Hypothalamus (tissue), 51 donors: ENCODE results near the gene PCSK9.

ENCODE experiments used
- DNase-seq, 51 donors: peaks; one replicate each; lab custom pipeline; 2025; lab: John Stamatoyannopoulos, UW

Gene PCSK9

DNA sequence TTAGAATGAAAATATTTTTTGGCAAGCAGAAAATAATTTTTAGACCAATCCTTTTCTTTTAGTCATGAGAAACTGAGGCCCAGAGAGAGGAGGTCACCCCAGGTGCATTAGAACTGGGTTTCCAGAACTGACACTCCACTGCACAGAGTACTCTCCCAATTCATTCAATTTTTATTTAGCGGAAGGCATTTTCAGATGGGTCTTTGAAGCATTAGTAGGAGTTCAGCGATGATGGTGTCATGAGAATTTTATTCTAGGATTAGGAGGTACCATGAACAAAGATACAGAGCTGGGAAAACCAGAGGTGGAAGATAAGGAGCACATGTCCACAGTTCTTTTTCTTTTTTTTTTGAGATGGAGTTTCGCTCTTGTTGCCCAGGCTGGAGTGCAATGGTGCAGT, 2.3 kb downstream of the PCSK9 start:
- DNase-seq: no peak

GRCh38 chr1:55043011-55043410, 3.7 kb downstream of the PCSK9 start:
- DNase-seq: no peak

- DNase-seq: no peak
Observed at GRCh38 chr1:55043726-55044125, 4.4 kb downstream of the PCSK9 start.

- no peak for DNase-seq
Observed at GRCh38 chr1:55044617-55045397, 5.5 kb downstream of the PCSK9 start.

- no peak for DNase-seq
Observed at GRCh38 chr1:55045430-55045829, 6.1 kb downstream of the PCSK9 start.

DNA sequence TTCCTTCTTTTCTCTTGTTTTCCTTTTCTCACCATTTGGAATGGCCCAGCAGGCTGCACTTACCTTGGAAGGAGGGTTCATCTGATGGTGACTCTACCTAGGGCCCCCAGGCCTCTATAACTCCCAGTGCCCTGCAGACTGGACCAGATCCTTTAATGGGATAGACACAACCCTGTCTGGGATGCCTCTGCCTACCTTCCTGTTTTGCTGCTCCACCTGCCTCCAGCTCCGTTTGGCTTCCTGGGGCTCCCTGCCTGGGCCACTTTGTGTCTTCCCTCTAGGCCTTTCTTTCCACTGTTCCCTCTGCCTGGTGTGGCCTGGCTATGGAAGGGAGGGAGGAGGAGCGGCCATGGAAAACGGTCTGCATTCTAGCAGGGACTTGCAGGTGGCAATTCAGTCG, 7.5 kb downstream of the PCSK9 start:
- no peak for DNase-seq

DNA sequence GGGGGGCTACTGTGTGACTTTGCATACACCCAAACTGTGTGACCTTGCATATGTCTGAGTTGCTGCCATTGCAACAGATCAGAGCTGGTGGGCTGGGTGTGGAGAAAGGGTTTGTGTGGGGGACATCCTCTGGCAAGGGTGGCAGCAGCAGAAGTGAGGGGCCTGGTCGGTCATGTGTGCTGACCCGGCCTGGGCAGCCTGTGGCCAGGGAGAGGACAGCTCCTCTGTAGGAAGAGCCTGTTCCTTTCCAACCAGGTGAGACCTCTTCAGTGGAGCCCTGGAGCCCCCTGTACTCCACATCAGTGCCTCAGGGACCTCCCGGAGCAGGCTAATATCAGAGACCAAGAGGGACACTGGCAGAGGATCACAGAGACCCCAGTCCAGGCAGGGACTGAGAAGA, 8.3 kb downstream of the PCSK9 start:
- no peak for DNase-seq

DNA sequence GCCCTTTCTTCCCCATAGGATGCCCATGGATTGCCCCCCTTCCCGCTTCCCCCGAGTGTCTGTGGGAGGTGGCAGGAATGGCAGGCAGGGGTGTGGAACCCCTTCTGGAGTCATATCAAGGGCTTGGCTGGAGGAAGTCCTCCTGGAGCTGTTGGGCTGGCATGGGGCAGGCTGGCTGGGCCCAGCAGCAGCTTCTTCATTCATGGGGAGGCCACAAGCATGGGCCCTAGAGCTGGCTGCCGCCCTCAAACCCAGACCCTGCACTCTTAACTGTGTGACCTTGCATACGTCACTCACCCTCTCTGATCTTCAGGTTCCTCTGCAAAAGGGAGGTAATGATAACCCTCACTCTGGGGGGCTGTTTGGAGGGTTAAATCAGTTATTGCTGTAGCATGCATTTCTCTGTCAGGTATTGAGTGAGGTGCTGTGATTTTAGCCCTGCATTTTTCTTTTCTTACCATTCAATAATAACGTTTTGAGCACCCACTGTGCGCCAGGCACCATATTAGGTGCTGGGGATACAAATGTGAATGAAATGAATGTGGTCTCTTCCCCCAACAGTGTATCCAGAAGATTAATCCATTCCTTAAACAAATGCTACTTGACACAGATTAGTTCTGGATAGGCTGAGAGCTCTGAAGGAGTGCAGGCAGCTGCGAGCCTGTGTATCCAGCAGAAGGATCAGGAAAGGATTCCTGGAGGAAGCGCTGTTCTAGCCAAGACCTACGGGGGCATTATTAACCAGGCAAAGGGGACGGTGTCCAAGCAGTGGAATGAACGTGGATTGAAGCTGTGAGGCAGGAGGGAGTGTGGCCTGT, 9.3 kb downstream of the PCSK9 start:
- DNase-seq: no peak

- no peak for DNase-seq
Observed at GRCh38 chr1:55049271-55049913, 10.0 kb downstream of the PCSK9 start.

- DNase-seq: no peak
Observed at GRCh38 chr1:55049914-55050278, 10.5 kb downstream of the PCSK9 start.

DNA sequence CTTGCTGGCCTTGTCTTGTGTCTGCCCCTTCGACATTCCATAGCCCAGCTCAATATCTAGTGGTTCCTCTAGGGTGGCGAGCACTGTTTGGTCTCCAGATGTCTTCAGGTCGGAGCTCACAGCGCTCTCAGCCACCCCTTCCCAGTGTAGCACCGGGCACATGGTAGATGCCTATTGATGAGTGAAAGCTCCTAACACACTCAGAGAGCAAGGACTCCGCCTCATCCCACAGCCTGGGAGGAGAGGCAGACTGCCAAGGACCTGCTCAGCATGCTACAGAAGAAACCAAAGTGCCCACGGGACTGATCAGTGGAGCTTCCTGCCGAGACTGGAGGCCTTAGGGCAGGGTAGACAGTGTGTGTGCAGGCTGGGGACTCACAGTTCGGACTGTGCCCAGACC, 10.9 kb downstream of the PCSK9 start:
- peak in 7 of 51 donors; percentile 11 to 65 (median 24) for DNase-seq

DNA sequence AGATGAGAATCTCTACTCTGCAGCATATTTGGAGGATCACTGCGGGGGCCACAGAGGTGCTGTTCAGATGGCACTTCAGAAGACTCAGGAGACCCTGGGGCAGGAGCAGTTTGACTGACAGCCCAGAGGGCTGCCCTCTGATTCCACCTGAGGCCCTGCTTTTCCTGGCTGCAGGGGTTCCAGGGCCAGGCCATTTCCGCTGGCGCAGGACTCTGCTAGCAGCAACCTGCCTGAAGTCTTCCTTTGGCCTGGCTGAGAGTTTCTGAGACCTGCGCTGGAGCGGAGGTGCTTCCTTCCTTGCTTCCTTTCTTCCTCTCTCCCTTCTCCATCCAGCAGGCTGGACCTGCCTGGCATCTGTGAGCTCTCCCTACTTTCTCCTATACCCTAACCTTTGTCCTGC, 11.8 kb downstream of the PCSK9 start:
- no peak for DNase-seq

- DNase-seq: no peak
Observed at GRCh38 chr1:55051621-55052020, 12.3 kb downstream of the PCSK9 start.

- no peak for DNase-seq
Observed at GRCh38 chr1:55052221-55053142, 13.1 kb downstream of the PCSK9 start.

GRCh38 chr1:55053265-55053954, 14.1 kb downstream of the PCSK9 start:
- DNase-seq: peak in 1 of 51 donors; percentile 26

- no peak for DNase-seq
Observed at GRCh38 chr1:55054396-55054795, 15.0 kb downstream of the PCSK9 start.

GRCh38 chr1:55055084-55055882, 15.9 kb downstream of the PCSK9 start:
- no peak for DNase-seq

DNA sequence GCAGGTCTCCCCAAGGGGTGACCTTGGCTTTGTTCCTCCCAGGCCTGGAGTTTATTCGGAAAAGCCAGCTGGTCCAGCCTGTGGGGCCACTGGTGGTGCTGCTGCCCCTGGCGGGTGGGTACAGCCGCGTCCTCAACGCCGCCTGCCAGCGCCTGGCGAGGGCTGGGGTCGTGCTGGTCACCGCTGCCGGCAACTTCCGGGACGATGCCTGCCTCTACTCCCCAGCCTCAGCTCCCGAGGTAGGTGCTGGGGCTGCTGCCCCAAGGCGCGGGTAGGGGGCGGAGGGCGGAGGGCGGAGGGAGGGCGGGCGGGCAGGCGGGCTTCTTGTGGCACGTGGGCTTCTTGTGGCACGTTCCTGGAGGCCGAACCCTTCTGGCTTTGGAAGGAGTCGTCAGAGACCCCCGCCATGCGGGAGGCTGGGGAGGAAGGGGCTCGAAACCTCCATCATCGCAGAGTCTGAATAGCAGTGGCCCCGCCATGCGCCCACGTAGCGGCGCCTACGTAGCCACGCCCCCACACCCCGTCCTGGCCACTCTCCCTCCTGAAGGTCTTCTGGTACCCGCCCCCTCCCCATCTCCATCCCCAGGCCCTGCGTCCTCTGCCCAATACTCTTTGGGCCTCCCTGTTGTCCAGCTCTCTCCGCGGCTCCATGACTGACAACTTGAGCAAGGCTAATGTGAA, 16.7 kb downstream of the PCSK9 start:
- no peak for DNase-seq

GRCh38 chr1:55056632-55056992, 17.3 kb downstream of the PCSK9 start:
- no peak for DNase-seq
